HUES48 (cell line): ENCODE measurements around the gene OR6C70.
"Not testable (repeated sequence)": the region's sequence is repeated elsewhere in the genome, so short reads cannot be mapped to it uniquely, and the experiment has no call there.

Experiments used
- H3K27ac ChIP-seq: one replicate; pipeline ENCODE4 v1.7.0; 2013; ENCODE audit warnings: low read depth, low read length, inconsistent platforms
- H3K27me3 ChIP-seq: 2 replicates; pipeline ENCODE4 v1.6.1; 2013; ENCODE audit warnings: mild to moderate bottlenecking, low read length; ENCODE audit not compliant: control insufficient read depth, insufficient read depth
- H3K36me3 ChIP-seq: 2 replicates; pipeline ENCODE4 v1.6.1; 2013; ENCODE audit warnings: low read length; ENCODE audit not compliant: control insufficient read depth, insufficient read depth
- H3K4me1 ChIP-seq: 2 replicates; pipeline ENCODE4 v1.6.1; 2013; ENCODE audit warnings: mild to moderate bottlenecking, low read length; ENCODE audit not compliant: control insufficient read depth, insufficient read depth
- H3K4me3 ChIP-seq: 2 replicates; pipeline ENCODE4 v1.5.1; 2013; ENCODE audit warnings: mild to moderate bottlenecking, low read depth, low read length
- H3K9ac ChIP-seq: 2 replicates; pipeline ENCODE4 v1.6.1; 2013; ENCODE audit warnings: mild to moderate bottlenecking, low read depth, low read length, moderate library complexity
- H3K9me3 ChIP-seq: 2 replicates; pipeline ENCODE4 v1.6.1; 2013; ENCODE audit warnings: low read length; ENCODE audit not compliant: control insufficient read depth, insufficient read depth

OR6C70 gene

GRCh38 chr12:55469291-55469690 lies 647 bp downstream of the OR6C70 start:
- Histone ChIP-seq H3K27ac (no peak overlapping the region), H3K4me1 (peaks cover 4% of the 10 kb centered on the region), H3K9ac (no peak overlapping the region), H3K4me3 (no peak overlapping the region), H3K36me3 (no peaks in the 10 kb centered on the region), H3K27me3 (no peaks in the 10 kb centered on the region), H3K9me3 (no peaks in the 10 kb centered on the region)

- H3K9ac ChIP-seq: no peak overlapping the region
- H3K4me3 ChIP-seq: no peak overlapping the region
- H3K9me3 ChIP-seq: no peaks in the 10 kb centered on the region
- peaks cover 4% of the 10 kb centered on the region for H3K4me1 ChIP-seq
- H3K36me3 ChIP-seq: no peaks in the 10 kb centered on the region
- H3K27me3 ChIP-seq: no peaks in the 10 kb centered on the region
- H3K27ac ChIP-seq: no peak overlapping the region
These were observed 2.1 kb downstream of the OR6C70 start for GRCh38 chr12:55467836-55468235.

- H3K9ac ChIP-seq, H3K4me1 ChIP-seq, H3K9me3 ChIP-seq, H3K27me3 ChIP-seq, H3K4me3 ChIP-seq, H3K36me3 ChIP-seq, H3K27ac ChIP-seq: not testable (repeated sequence)
These were observed 5.0 kb downstream of the OR6C70 start for GRCh38 chr12:55464926-55465325.

- Histone ChIP-seq H3K4me3 (no peak overlapping the region), H3K9ac (no peak overlapping the region), H3K4me1 (no peaks in the 10 kb centered on the region), H3K36me3 (no peaks in the 10 kb centered on the region), H3K27me3 (no peaks in the 10 kb centered on the region), H3K27ac (no peak overlapping the region), H3K9me3 (no peaks in the 10 kb centered on the region)
These were observed 21.1 kb downstream of the OR6C70 start for GRCh38 chr12:55448825-55449224.

GRCh38 chr12:55446326-55446725 lies 23.6 kb downstream of the OR6C70 start:
- Histone ChIP-seq H3K27me3 (no peaks in the 10 kb centered on the region), H3K9ac (no peak overlapping the region), H3K4me3 (no peak overlapping the region), H3K36me3 (no peaks in the 10 kb centered on the region), H3K4me1 (no peaks in the 10 kb centered on the region), H3K9me3 (0 out of 2 replicates have a peak, but pooled peaks cover 4% of the 10 kb centered on the region), H3K27ac (no peak overlapping the region)

- Histone ChIP-seq H3K27me3 (no peaks in the 10 kb centered on the region), H3K9ac (no peak overlapping the region), H3K4me1 (no peaks in the 10 kb centered on the region), H3K4me3 (no peak overlapping the region), H3K27ac (no peak overlapping the region), H3K9me3 (peaks cover 11% of the 10 kb centered on the region; the same call in 1 of the 2 replicates), H3K36me3 (no peaks in the 10 kb centered on the region)
These were observed 24.6 kb downstream of the OR6C70 start for GRCh38 chr12:55445357-55445756.

- no peaks in the 10 kb centered on the region for H3K27me3 ChIP-seq
- H3K4me3 ChIP-seq: no peak within 1 kb of the TSS
- no peak within 1 kb of the TSS for H3K9ac ChIP-seq
- no peaks in the 10 kb centered on the region for H3K36me3 ChIP-seq
- no peak within 1 kb of the TSS for H3K27ac ChIP-seq
- H3K4me1 ChIP-seq: no peaks in the 10 kb centered on the region
- H3K9me3 ChIP-seq: peaks cover 13% of the 10 kb centered on the region; the same call in 1 of the 2 replicates
These were observed 26.2 kb downstream of the OR6C70 start, which contains the start of gene OR6C2 for GRCh38 chr12:55443776-55444175. OR6C2 (plus strand) TSS chr12:55444076; CDS start chr12:55452214, 8,138 bp downstream.

- H3K27me3 ChIP-seq, H3K4me3 ChIP-seq, H3K27ac ChIP-seq: not testable (repeated sequence)
These were observed 28.7 kb downstream of the OR6C70 start for GRCh38 chr12:55441233-55441632.

GRCh38 chr12:55428331-55429243 lies 41.4 kb downstream of the OR6C70 start:
- Histone ChIP-seq H3K27me3 (no peaks in the 10 kb centered on the region), H3K4me1 (peaks cover 23% of the 10 kb centered on the region), H3K9ac (no peak overlapping the region), H3K27ac (peak overlapping the region; percentile 69), H3K9me3 (no peaks in the 10 kb centered on the region), H3K4me3 (peak overlapping the region; percentile 2; the same call in 1 of the 2 replicates), H3K36me3 (no peaks in the 10 kb centered on the region)

More at GRCh38 chr12:55441233-55441632, 28.7 kb downstream of the OR6C70 start:
- peaks cover 13% of the 10 kb centered on the region; the same call in 1 of the 2 replicates for H3K9me3 ChIP-seq
- not testable (repeated sequence) for H3K4me1 ChIP-seq, H3K9ac ChIP-seq, H3K36me3 ChIP-seq

- no peak within 1 kb of the TSS for H3K4me3 ChIP-seq
- no peak within 1 kb of the TSS for H3K27ac ChIP-seq
- H3K4me1 ChIP-seq: peaks cover 23% of the 10 kb centered on the region
- H3K9me3 ChIP-seq: no peaks in the 10 kb centered on the region
- H3K27me3 ChIP-seq: no peaks in the 10 kb centered on the region
- H3K9ac ChIP-seq: no peak within 1 kb of the TSS
- no peaks in the 10 kb centered on the region for H3K36me3 ChIP-seq
These were observed 44.0 kb downstream of the OR6C70 start, which contains the start of gene OR6C76 for GRCh38 chr12:55425954-55426353. OR6C76 (plus strand) TSS chr12:55426254; CDS start chr12:55426254, 0 bp downstream.

GRCh38 chr12:55420307-55420962 lies 49.5 kb downstream of the OR6C70 start:
- H3K4me3 ChIP-seq: no peak overlapping the region
- H3K9me3 ChIP-seq: no peaks in the 10 kb centered on the region
- H3K36me3 ChIP-seq: no peaks in the 10 kb centered on the region
- H3K4me1 ChIP-seq: no peaks in the 10 kb centered on the region
- no peak overlapping the region for H3K9ac ChIP-seq
- H3K27me3 ChIP-seq: no peaks in the 10 kb centered on the region
- no peak overlapping the region for H3K27ac ChIP-seq
